NCI-H2171 (cell line): Measurements from ENCODE around the gene IQSEC3.

Source experiments
- DNase-seq: peaks from one replicate; lab custom pipeline; 2025; lab: John Stamatoyannopoulos, UW

IQSEC3 gene

GRCh38 chr12:197911-198695, 131.5 kb downstream of the IQSEC3 start:
- DNase-seq: no peak

- no peak for DNase-seq
These were observed 132.1 kb downstream of the IQSEC3 start for GRCh38 chr12:198705-199104.

GRCh38 chr12:201361-201760, 134.8 kb downstream of the IQSEC3 start:
- DNase-seq: no peak

GRCh38 chr12:202081-202731, 135.6 kb downstream of the IQSEC3 start:
- DNase-seq: no peak

GRCh38 chr12:203074-203461, 136.5 kb downstream of the IQSEC3 start:
- DNase-seq: no peak

- no peak for DNase-seq
These were observed 137.1 kb downstream of the IQSEC3 start for GRCh38 chr12:203462-204260.

- no peak for DNase-seq
These were observed 137.7 kb downstream of the IQSEC3 start for GRCh38 chr12:204261-204678.

- DNase-seq: no peak
These were observed 138.5 kb downstream of the IQSEC3 start for GRCh38 chr12:205026-205425.

GRCh38 chr12:206746-207440, 140.3 kb downstream of the IQSEC3 start:
- no peak for DNase-seq

GRCh38 chr12:207804-208203, 141.2 kb downstream of the IQSEC3 start:
- no peak for DNase-seq

- no peak for DNase-seq
These were observed 142.2 kb downstream of the IQSEC3 start for GRCh38 chr12:208813-209212.

GRCh38 chr12:209246-209645, 142.7 kb downstream of the IQSEC3 start:
- no peak for DNase-seq

- no peak for DNase-seq
These were observed 143.3 kb downstream of the IQSEC3 start for GRCh38 chr12:209851-210250.

- no peak for DNase-seq
These were observed 143.9 kb downstream of the IQSEC3 start for GRCh38 chr12:210277-211141.

GRCh38 chr12:211142-211465, 144.5 kb downstream of the IQSEC3 start:
- no peak for DNase-seq

GRCh38 chr12:211639-212414, 145.3 kb downstream of the IQSEC3 start:
- DNase-seq: no peak

- no peak for DNase-seq
These were observed 145.8 kb downstream of the IQSEC3 start for GRCh38 chr12:212415-212714.

GRCh38 chr12:212715-213526, 146.4 kb downstream of the IQSEC3 start:
- DNase-seq: no peak

- DNase-seq: no peak
These were observed 147.0 kb downstream of the IQSEC3 start for GRCh38 chr12:213527-213932.
